DMS153 treated with DMSO at 0.1 percent for 48 hours (cell line): ENCODE measurements around the gene NEXN.
"Not testable (repeated sequence)": the region's sequence is repeated elsewhere in the genome, so short reads cannot be mapped to it uniquely, and the experiment has no call there.

ENCODE experiments used
- DNase-seq: peaks from one replicate; lab custom pipeline; 2025; ENCODE audit not compliant: unreplicated experiment; lab: John Stamatoyannopoulos, UW

The NEXN gene

DNA sequence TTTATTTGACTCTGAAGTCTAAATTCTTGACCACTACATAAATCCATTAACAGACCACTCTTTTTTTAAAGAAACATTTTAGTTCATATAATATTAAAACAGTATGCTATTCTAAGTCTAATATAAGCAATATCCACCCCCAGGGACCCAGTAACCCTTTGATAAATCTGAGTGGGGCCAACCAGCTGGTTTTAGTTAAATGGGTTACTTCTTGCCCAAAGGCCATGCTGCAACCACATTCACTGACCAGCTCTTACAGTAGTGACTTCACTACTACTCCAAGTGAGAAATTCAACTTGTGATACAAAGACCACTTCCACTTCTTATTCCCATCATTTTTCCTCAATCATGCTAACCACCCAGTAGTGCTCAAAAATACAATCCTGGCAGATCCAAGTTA is 70.0 kb downstream of the NEXN start:
- DNase-seq, result no peak

DNA sequence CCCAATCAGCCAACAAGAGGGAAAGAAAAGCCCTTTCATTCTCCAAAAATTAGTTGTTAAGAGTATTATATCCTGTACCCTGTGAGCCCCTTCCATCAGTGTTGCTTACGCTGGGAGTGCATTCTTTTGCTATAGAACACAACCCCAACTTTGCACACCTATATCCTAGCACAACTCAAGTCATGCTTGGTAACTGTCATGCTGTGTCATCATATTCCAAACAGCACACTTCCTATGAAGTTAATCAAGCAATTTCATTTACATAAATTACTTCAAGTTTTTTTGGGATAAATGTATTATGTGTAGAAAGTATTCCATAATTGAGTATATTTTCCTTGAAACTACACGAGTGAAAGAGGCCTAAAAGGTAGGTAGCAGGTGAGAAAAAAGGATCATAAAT is 70.4 kb downstream of the NEXN start:
- no peak for DNase-seq

DNA sequence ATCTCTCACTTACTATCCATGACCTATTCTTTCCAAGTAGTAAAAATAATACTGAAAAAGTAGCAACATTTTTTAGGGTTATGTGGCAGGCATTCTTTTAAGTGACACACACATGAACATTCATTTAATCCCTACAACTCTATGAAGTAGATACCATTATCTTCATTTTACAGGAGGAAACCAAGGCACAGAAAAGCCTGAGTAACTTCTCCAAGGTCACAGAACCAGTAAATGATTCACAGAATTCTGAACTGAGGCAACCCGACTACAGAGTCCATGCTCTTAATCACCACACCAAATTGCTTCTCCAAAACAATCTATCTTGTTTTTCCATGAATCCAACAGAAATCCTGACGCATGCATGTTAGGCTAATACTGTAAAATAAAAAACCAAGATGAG is 73.0 kb downstream of the NEXN start:
- DNase-seq, result no peak

DNA sequence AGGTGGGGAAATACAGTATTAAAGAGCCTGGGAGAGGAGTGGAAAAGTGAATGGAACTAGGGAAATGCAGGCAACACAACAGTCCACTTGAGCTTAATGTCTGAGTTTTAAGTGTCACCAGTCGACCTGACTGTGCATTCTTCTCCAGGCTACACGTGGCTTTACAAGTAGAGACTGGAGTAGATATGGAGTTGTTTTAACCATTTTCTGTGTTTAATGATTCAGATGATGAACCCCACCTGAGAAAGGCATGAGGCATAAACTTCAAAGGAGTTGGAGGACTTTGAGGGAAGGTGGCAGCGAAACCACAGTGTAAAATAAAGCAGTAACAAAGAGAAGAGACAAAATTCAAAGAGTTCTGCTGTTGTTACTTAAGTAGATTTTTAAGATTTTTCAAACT is 77.9 kb downstream of the NEXN start:
- DNase-seq, result no peak

DNA sequence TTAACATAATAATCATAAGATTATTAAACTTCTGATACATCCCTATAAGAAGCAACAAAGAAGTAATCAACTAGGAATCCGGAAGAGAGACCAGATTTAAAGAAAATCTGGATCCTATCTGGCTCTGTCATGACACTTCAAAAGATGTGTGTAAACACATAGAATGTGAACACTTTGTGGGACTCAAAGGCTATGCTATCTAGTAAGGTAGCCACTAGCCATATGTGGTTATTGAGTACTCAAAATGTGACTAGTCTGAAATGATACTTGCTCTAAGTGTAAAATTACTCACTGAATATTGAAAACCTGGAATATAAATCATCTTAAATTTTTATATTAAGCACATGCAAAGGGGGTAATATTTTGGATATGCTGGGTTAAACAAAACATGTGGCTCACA is 81.8 kb downstream of the NEXN start:
- no peak for DNase-seq

DNA sequence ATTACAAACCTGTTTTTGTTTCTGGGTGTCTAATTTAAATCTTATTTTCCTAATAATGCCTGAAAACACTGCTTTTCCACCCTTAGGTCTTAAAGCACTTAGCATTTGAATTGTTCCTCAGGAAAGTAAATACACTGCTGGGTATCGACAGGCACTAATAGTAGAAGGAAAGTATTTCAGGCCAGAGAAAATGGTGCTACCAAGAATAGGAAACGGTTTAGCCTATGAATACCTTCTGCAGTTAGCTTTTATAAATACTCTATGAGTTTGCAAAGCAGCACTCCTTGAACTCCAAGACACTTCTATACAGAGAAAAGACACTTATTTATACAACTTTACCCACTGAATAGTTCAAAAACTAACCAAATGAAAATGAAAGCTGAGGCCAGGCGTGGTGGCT is 83.7 kb downstream of the NEXN start:
- no peak for DNase-seq

DNA sequence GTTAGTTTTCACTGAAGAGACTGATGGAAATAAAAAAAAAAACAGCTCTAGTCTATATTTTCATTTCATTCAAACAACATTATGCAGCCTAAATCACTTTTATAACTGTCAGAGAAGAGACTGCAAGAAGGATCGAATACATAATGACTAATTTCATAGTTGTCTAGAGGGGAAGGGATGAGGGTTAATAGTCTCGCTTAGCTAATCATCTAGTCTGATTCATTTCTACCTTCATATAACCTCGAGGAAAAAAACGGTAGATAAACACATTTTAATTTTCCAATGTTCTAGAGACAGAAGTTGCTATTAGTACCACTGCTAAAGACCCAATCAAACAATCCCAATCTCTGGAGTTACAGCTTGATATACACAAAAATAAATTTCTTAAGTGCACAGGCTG is 87.0 kb downstream of the NEXN start:
- DNase-seq, result no peak

DNA sequence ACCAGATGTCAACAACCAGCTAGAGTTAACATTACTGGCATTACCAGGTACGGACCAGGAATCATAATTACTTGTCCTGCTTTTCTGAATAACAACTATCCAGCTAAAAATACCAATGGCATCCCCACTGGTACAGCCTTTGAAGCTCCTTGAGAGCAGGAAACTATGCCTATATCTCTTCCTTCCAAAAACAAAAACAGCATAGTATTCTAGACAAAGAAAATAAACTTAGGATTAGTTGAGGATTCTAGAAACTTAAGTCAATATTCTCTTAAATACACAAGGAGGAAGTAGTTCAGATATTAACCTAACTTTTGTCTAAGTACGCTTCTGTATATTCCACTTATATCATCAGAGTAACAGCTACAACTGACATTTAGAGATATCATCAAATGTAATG is 87.5 kb downstream of the NEXN start:
- DNase-seq, result no peak

DNA sequence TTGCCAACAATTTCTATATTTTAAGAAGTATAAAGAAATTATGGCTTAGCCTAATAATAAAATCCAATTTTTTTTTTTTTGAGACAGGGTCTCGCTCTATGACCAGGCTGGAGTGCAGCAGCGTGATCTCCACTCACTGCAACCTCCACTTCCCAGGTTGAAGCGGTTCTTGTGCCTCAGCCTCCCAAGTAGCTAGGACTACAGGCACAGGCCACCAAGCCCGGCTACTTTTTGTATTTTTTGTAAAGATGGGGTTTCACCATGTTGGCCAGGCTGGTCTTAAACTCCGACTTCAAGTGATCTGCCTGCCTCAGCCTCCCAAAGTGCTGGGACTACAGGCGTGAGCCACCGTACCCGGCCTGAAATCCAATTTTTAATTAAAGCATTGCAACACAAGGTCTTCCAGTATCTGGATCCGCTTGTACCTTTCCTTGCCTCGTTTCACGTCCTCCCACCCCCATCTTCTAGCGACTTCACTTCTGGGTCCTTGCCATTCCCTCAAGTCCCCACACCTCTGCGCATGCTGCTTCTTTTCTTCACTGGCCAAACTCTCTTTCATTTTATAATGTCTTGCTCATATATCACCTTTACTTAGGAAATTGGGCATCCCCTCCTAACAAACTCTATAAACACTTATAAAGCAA is 88.1 kb downstream of the NEXN start:
- DNase-seq, result no peak

DNA sequence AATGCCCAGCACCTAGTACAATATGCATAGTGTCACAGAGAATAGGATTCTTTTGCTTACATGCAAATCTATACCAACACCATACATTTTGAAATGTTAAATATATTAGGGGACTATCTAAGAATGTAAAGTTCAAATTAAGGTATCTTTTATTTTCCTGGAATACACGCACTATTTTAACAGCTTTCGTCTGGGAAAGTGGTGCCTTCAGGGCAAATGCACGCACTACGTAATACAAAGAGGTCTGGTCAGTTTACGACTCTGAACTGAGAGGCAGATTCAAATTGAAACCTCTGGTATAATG is 89.5 kb downstream of the NEXN start:
- no peak for DNase-seq

DNA sequence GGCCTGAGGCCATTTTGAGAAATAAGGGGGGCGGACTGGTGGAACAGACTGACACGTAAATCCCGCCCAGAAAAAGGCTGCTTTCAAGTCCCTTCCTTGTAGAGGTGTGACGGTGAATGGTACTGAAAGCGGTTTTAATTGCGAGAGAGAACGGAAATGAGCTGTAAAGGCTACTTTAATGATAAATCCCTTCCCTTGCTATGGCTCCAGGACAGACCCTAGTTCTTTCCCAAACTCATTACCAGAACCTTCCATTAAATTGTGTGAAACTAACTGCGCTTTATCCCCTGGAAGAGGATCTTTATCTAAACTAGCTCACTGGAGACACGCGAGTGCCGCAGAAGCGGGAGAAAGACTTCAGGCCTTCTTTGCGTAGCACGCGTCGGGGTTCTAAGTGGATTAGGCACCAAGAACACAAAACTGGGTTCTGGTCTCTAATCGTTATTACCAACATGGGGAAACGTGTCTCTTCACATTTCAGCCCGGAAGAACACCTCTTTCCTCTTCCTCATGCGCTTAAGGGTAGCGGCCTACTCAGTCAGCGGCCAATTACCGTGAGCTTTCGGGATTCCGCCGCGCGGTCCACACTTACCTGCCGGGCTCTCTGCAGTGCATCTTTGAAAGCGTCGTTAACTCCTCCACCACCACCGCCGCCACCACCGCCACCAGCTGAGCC is 90.0 kb downstream of the NEXN start:
- peak; percentile 85 for DNase-seq

DNA sequence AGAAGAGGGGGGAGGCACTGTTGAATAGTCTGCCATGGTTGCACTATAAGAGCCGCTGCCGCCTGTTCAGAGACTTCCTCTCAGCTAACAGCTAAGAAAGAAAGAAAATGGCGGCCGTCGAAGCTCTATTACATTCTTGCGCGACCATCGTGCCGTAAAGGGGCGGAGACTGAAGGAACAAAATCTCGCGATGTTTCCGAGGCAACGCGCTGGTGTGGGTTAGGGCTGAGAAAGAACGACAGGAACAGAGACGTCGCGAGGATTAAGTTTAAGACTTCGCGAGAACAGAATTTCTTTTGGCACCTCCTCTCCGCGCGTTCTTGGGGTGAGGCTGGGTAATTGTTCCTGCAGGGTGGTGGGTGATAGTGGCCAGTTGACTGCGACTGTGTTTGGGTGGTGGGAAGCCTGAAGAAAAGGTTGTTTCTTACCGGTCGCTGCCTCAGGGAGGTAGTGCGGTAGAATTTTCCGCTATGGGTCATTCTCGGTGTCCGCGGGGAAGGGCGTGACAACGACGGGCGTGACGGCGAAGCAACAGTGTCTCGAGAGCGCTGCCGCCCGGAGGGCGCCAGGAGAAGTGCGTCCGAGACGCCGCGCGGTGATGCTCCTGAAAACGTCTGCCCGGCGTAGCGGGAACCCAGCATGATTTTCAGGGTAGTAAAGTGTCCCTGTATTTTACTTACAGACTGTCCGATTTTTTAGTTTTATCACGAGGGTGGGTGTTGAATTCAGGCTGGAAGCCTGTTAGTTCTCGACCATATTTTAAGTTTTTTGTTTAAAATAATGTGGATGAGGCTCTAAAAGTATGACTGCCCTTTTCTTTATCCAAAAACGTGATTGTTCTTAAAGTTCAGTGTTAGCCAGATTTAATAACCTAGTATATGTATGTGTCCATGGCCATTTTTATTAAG is 90.8 kb downstream of the NEXN start, which contains the start of gene FUBP1:
Gene FUBP1 (minus strand): TSS at position 104 of the 908 bp plus-strand sequence. CDS start 68 bp downstream, at position 36.
- peak; percentile 98 for DNase-seq

DNA sequence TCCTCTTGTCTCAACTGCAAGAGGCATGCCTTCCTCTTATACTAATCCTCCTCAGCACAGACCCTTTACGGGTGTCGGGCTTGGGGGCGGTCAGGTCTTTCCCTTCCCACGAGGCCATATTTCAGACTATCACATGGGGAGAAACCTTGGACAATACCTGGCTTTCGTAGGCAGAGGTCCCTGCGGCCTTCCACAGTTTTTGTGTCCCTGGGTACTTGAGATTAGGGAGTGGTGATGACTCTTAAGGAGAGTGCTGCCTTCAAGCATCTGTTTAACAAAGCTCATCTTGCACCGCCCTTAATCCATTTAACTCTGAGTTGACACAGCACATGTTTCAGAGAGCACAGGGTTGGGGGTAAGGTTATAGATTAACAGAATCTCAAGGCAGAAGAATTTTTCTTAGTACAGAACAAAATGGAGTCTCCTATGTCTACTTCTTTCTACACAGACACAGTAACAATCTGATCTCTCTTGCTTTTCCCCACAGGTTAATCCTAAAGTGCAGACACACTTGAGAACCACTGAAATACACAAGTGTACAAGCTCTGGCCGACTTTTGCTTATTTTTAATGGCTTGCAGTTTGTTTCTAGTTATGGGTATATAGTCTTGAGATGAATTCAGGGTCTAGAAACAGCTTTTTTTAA is 95.0 kb downstream of the NEXN start:
- not testable (repeated sequence) for DNase-seq

DNA sequence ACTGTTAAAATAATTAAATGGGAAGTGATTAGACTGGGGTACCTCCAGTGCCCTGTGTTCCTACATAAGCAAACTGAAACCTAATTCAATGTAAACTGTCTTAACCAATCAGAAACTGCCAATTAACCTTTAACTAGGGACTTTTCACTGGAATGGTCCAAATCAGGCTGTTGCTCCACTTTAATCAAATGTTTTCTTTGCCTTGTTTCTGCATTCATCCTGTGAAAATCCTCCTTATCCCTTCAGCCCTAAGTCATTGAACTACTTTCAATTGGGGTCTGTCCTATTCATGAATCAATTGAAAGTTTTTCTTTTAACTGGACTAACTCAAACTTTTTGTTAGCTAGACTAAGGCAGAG is 95.6 kb downstream of the NEXN start:
- no peak for DNase-seq

DNA sequence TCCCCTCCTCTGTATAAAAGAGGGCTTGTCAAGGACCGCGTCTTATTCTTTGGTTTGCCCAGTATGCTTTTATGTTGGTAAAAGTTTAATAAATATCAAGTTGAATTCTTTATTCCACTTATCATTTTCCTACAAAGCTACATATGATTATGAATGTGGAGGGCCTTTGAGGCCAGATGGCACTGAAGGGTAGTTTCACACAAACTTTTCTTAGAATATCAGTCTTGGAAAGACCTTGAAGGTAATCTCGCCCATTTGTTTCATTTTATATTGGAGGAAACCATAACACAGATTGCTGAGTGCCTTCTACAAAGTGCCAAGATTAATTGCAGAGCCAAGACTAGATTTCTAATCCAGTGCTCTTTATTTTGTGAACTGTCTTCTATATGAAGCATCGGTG is 96.2 kb downstream of the NEXN start:
- no peak for DNase-seq

DNA sequence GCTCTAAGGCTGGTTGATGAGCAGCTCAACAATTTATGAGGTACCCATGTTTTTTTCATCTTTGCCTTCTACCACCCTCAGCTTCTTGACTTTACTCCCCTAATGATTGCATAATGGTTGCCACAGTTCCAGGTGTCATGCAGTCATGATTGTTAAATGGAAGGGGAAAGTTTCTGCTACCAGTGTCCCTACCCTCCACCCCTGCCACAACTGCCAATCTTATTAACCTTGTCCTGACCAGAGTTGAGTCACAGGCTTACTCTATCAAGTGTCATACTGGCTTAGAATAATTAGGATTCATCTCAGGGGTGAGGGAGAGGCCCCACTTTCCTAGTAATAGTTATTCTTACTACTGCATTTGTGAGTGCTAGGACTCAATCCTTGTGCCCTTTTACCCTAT is 98.4 kb downstream of the NEXN start:
- DNase-seq, result no peak

DNA sequence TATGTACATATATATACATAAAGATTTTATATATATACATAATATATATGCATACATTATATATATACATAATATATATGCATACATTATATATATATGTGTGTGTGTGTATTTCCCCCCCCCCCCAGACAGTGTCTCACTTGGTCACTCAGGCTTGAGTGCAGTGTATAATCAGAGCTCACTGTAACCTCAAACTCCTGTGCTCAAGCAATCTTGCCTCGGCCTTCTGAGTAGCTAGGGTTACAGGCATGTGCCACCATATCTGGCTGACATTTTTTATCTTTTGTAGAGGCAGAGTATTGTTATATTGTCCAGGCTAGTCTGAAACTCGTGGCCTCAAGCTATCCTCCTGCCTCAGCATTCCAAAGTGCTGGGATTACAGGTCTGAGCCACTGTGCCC is 99.5 kb downstream of the NEXN start:
- DNase-seq, result no peak

DNA sequence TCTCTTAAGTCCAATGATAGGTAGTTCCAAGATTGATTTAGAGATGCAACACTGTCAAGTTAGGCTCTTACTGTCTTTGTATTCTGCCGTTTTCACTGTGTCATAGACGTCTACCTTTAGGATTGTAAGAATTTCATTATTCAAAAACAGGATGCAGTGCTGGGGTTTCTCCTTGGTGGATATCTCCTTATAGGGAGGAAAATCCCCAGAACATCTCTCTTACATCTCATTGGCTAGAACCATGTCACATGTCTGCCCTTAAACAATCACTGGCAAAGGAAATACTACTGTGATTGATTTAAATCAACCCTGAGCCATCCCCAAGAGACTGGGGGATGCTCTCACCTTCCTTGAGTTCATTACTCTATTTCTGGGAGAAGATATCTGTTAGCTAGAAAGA is 101.3 kb downstream of the NEXN start:
- no peak for DNase-seq

DNA sequence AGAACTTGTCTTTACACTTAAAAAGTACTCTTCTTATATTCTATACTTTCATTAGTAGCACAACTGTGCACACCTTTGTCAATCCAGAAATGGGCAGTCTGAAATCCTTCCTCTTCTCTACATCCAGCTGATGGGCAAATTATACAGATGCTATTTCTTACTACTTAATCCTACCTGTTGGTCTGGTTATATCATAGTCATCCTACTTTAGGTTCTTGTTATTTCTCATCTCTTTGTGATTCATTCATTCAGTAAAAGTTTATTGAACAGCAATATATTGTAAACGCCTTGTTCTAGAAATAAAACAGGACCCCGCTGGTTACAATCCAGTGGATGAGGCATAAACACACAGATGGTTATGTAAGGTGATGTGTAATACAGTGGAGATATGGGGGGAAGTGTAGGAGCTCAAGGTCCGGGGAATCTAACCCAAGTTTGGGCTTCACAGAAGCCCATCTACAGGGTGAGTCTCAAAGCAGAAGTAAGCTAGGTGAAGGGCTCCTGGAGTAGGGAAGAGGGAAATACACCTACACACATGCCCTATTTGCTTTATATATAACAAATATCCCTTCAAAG is 102.3 kb downstream of the NEXN start:
- DNase-seq, result no peak

DNA sequence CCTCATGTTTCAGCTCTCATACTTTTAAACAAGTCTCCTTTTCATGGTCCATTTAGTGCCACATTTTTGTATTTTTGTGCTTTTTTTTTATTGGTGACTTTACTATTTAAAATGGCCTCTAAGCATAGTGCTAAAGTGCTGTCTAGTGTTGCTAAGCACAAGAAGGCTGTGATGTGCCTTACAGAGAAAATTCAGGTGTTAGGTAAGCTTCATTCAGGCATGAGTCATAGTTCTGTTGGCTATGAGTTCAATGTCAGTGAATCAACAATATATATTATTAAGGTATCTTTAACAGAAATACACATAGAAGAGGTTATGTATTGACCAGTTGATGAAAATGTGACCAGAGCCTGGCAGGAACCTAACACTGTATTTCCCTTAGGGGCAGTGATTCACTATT is 103.2 kb downstream of the NEXN start:
- DNase-seq, result no peak
